Suppressor macrophage (primary cell): ENCODE measurements around the gene INSIG2.
A peak's percentile ranks its signal among the peaks of the same experiment; 100 is the strongest.

Source experiments
- DNase-seq, 4 experiments: peaks; one replicate each; pipeline ENCODE4 v3.0.0-alpha.2; 2020 to 2022
- total RNA-seq, 17 experiments: gene quantifications; one replicate each; lab custom pipeline; 2026; ENCODE audit warnings: mixed read lengths in 6 of 17, inconsistent platforms in 3 of 17; lab: John Stamatoyannopoulos, UW

INSIG2 gene
- total RNA-seq = 7.4 to 47.8 (median 17.7) reads per million in 17 experiments

DNA sequence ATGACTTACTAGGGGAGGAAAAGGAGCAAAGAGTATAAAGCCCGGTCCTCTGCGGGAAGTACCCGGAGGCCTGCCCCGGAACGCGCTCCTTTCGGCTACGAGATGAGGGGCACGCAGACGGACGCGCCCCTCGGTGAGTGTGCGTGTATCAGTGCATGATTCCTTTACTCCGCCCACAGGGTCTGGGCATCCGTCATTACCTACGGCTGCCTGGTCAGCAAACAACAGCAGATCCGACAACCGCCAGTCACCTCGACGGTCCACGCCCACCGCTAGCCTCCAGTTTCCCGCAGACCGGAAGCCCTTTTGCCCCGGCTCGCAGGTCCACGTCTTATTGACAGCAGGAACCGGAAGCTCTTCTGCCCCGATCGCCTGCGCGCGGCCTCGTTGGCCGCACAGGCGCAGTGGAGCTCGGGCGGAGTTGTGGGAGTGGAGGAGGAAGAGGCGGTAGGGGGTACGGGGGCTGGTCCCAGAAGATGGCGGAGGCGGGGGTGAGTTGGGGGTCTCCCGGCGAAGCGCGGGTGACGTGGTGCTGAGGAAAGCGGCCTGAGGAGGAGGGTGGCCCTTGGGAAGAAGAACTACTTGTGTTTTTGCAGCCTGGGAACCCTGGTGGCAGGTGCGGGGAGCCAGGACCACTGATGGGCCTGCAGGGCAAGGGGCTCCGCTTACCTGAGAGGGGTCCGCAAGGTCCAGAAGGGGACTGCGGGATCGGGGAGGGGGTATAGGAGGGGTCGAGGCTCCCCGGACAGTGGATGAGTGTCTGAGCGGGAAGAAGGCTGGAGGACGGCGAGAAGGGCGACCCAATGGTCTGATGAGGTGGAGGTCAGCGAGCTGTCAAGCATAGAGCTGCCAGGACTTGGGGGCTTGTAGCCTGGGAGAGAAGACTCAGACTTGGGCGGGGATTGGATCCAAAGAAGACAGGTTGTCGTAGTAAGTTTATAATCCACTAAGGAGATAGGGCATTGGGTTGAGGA lies at the start of gene INSIG2:
Gene INSIG2 (plus strand): TSS at position 421 of the 974 bp plus-strand sequence. CDS start 8,086 bp downstream, outside the sequence.
- peak; percentile 95 to 97 (median 97) for DNase-seq

DNA sequence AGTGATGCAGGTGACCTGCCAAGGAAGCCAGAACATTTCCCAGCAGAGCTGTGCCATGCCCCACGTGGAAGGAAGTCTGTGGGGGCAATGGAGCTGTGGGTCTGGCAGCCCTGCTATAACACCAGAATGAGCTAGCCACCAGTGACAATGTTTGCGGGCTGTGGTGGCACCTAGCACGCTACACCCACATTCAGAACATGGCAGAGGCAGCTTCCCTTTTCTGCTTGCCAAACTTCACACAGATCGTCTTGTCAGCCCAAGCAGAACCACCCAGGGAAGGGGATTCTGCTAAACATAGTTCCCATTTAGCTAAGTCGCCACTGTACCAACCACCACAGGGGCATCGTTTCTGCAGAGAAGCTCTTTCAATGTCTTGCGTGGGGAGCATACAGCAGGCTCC lies 47.4 kb upstream of the INSIG2 start:
- peak; percentile 48 to 68 (median 66) for DNase-seq

DNA sequence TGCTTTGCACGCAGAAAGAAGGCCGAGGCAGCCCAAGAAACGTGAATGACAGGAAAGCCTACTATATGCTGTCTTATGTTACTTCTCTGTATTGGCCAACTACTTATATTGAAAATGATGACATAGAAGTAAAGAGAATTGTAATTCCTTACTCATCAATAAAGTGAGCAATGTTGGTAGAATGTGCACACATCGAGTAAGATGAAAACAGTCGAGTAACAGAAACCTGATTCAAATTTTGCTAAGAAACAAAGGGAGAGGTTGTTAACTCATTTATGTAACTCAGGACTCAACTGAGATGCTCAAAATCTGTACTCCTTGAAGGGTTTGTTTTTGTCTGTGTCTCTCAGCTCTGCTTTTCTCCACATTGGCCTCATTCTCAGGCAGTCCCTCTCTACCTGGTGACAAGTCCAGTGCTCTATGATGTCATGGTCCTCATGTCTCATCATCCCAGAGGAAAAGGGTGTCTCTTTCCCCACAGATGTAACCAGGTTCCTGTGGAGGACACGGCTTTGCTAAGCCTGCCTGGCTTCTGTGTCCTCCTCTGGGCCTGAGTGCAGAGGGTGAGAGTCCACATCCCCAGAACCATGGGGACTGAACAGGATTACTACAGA lies 44.1 kb upstream of the INSIG2 start:
- DNase-seq = no peak

DNA sequence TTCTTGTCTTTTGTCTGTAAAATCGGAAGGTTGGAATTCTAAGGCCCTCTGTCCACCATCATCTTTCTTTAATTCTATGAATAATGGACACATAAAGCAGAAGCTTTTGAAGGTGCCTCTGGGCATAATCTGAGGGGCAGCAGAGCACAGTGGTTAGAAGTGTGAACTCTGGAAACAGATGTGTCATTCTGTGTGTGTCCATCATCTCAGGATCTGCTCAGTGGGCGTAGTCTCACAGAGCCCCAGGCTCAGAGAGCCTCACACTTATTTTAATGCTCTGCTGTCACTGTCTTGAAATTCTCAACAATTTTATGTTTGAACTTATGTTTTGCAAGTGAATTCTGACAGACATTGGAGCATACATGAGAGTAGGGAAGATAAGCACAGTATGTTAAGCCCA lies 43.4 kb upstream of the INSIG2 start:
- DNase-seq = no peak

DNA sequence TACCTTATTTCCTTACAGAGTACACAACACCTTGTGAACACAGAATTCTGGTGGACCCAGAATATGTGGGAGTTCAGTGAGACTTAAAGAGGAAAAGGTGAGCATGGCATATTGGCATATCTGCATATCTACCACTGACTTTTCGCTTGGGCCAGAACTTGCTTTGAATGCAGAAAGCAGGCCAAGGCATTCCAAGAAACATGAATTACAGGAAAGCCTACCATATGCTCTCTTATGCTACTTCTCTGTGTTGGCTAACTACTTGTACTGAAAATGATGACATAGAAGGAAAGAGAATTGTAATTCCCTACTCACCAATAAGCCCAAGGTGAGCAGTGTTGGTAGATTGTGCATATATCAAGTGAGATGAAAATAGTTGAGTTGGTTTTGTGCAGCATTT lies 43.0 kb upstream of the INSIG2 start:
- DNase-seq = no peak

DNA sequence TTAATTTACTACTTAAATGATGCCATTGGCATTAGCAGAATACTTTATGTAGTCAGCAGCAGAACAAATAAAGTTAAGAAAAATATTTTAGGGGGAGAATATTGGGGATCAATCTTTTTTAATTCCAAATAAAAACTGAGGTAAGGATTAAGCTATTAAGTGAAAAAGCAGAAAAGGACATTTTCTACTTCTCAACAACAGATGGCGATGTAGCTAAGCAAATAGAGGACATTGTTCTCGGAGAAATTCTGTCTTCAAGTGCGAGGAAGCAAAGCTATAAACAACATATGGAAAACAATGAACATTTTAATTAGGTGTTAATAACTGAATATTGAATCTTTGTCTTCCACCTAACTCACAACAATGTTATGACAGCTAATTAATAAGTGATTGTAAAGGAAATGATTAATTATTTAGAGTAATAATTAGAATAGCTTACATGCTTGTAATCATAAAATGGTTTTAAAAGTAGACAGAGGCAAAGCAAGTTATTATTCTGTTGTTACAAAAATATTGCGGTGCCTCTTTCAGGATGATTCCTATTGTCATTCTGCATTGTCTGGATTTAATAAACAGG lies 41.5 kb upstream of the INSIG2 start:
- peak in 3 of 4 experiments; percentile 43 to 83 (median 75) for DNase-seq

DNA sequence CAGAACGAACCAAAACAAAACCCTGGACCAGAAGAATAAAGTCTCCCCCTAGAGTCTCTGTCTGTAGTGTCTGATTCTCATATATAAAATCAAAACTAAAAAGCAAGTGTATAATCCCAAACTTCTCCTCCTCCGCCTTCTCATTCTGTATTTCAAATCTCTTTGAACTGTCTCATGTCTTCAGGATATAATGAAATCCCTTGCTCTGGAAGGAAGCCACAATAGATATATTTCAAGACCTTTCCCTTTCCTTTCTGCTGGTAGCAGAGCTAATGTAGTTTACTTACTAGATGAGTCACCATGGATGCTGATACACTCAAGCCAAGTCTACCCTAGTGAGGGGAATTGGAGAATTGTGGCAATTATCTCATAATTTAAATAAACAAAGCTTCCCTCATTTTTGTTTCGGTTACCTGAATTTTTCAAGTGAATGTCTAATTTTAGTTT lies 40.9 kb upstream of the INSIG2 start:
- peak in 1 of 4 experiments; percentile 2 for DNase-seq

DNA sequence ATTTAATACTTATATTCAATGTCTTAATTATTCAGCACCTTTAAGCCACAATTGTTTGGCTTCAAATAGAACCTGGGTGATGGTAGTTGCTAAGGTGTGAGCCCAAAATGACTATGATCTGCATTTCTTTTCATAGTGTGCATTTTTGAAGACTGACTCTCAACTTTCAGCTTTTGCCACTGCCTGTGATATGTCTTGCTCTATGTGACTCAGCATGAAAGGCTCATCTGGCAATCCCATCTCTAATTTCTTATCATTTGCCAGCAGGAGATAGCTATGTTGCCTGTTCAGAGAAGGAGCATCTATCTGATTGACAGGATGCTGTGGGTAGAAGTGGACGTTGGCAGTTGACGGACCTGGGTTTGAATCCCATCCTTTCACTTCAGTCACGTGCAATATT lies 39.9 kb upstream of the INSIG2 start:
- DNase-seq = no peak

DNA sequence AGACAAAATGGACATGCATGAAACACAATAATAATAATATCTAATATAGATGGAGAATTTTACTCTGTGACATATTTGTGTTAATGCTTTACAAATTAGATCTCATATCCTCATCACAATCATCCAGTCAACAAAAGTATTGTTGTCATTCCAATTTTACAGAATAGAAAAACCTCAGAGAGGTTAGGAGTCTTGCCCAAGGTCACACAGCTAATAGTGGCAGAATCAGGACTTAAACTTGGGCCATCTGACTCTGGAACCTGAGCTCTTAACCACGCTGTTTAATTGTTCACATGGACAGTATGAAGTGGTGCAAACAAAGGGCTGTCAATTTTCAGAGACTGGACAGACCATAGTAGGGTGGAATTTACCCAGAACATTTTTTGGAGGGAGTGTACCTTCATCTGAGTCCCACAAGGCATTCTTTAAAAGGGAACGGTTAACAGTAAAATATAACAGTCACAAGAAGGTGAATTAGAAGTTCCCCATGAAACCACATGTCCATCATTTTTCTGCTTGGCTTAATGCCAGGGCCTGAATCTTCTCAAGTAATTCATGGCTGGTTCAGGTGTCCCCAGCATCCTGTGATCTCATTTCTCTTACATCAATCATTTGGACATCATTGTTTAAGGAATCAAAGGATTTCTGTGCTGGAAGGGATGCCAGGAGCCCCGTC lies 39.0 kb upstream of the INSIG2 start:
- peak in 1 of 4 experiments; percentile 6 for DNase-seq

DNA sequence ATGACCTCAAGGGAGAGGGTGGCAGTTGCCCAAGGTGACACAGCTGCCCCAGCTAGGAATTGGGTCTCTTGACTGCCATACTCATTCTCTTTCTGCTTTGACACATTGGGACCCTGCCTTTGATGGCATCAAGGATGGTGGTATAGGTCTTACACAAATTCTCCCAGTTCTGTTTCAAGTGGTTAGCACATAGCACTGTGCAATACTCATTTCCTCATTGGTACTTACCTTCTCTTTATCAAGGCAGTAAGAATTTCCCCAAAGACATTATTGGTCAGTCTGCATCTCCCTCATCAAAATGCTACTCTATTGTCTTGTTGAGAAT lies 38.5 kb upstream of the INSIG2 start:
- DNase-seq = peak in 2 of 4 experiments; percentile 27 to 43

DNA sequence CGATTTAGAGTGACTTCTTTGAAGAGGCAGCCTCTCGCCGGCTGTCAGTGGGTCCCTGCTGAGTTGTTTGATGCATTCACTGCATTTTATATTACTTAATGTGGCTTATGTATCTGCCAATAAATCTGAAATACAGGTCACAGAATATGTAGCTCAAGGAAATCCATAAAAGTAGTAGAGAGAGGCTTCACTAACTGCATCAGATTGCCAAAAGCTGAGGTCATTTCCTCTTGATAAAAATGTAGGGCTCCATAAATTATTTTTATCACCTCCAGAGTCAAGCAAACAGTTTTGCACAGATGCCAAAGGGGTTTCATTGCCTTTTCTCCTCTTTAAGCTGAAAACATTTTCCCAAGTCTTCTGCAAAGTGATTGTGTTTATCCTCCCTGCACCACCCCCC lies 37.9 kb upstream of the INSIG2 start:
- no peak for DNase-seq

DNA sequence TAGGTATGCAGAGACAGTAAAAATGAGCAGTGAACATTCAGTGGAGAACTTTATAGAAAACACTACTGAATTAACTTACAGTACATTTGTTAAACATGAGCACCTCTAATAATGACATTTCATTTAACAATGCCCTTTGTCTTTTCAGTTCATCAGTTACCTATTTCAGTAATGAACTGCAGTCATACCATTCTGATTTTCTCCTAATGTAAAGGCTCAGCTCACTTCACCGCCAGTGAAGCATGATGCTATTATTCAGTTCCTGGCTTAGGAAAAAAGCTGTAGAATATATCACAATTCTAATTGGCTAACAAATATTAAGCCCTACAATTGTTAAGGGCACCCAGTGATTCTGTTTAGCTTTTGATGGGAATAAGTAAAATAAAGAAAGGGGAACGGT lies 37.3 kb upstream of the INSIG2 start:
- no peak for DNase-seq

DNA sequence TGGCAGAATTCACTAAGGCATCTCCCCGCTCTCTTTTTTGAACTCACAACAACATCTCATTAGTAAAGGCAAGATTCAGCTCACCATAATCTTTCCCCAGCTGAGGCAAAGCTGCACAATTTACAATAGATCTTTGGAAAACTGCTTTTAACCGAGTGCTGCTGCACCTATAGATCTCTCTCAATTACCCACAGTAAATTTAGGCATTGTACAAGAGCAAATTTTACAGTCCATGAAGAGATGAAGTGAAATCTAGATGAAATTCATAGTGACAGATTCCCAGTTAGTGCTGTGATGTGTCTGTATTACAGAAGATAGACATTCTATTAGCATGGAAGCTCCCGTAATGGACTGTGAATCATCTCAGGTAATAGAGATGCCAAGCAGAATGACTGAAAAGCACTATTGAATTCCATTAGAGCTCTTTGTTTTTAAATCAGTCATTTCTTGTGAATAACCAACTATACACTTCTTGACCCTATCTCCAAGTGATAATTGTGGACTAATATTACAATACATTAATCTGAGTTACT lies 36.4 kb upstream of the INSIG2 start:
- DNase-seq = no peak

DNA sequence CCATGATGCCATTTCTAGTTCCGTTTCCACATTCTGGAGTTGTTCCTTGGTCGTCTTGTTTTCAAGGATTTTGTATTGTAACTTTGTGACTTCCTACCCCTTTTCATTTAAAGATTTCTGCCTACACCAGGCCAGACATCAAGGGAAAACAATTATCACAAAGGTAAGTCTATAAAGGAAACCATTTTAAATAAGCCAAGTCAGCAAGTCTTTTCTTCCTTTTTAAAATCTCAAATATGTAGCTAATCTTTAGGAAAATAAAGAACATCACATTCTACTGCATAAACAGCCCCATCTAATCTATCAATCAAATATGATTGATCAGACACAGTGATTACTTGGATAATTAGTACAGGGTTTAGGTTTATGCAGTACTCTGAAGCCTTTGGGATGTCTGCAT lies 35.8 kb upstream of the INSIG2 start:
- no peak for DNase-seq

DNA sequence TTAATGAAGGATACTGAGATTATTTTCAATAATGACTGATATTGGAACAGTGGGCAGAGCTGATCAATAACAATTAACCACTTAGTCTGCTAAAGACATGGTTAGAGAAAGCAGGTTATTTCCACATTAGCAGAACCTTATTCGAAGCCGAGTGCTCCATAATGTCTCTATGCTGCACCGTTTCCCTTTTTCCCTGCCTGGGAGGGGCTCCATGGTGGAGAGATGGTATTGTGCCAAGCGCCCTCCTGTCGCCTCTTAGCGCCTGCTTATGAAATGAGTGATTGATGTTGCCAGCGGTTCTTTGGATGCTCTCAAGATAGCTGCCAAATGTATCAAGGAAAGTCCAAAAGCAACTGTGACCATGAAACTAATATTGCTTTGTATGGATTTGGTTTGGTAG lies 34.6 kb upstream of the INSIG2 start:
- DNase-seq = no peak

DNA sequence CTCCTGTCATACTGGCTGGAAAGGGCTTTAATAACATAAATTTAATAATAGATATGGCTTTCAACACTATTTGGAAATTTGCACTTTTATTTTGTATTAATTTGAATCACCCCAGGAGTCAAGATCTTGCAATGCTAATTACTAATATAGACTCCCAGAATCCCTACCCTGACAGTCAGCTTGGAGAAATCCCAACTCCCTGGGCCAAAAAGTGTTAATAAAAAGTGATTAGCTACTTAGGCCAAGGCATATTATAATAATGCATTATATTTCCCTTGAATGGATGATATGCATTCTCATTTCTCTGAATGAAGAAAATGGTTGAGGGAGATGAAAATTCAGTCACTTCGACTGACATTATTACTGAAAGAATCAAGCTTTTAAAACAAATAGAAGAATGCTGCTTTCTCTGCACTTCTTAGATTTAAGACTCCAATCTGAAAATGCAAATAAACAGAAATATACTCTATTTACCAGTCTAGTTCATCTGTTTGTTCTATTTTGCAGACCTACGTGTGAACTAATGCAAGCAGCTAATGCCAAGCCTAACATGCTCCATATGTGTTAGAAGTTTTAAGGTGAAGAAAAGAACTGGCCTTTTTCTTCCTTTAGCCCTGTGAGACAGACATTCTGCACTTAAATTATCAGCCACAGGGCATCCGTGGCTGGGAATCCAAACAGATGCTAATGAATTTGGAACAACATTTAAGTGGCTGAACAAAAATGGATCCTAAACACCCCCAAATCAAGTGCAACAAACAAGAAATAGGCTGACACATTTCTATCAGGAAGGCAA lies 33.9 kb upstream of the INSIG2 start:
- DNase-seq = no peak

DNA sequence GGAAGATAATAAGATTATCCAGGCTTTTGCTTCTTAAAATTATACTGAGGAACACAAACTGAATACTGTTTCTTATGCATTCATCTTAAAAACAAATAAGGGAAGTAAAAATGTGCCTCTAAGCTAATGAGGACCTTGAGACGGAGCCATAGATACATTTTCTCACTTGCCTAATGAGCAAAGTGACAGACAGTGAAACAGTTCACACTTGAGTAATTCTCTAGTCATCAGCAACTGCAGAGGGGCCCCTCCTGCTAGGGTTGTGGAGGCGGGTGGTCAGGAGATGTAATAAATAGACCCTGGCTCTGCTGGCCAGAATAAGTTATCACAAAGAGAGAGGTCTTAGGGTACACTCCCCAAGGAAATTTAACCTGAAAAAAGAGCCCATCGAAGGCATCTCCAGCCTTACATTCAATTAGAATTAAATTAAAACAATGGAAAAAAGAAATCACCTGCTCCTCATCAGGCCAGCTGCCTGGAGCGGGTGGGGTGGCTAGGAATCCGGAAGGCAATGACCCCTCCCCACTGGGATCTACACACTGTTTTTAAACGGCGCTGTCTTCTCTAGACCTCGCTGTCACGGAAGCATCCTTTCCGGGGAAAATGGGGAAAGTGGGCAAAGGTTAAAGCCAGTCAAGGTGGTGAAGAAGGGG lies 32.6 kb upstream of the INSIG2 start:
- peak in 3 of 4 experiments; percentile 27 to 66 (median 57) for DNase-seq

DNA sequence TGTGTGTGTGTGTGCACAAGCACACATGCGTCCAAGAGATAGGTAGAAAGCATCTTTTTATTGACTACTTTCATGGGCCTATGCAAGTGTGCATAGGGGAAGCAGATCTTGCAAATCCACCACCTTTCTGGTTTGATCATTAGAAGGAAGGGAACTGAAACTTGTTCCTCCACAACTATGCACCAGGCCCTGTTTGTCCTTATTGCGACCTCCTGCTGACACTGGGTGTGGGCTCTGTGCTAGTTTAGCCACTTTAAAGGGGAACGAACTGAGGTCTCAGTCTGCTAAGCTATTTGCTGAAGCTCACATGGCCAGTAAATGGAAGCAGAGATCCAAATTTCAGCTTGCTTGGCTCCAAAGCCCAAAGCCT lies 32.1 kb upstream of the INSIG2 start:
- DNase-seq = peak; percentile 78 to 93 (median 88)

DNA sequence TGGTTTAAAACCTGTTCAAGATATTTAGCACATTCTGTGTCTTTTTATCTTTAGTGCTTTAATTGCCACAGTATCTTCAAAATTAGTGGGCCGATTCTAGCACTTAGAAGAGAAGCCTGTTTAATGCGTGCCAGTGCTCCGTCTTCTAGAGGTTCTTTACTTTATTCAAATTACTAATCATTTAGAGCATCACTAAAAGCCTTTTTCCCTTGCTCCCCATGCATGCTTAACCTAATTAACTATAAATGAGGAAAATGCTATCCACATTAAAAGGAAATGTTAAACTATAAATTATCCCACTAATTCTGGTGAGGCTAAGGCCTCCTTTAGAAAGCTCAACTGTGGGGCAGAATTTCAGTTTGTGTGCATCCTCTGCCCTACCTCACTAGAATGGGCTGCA lies 31.5 kb upstream of the INSIG2 start:
- DNase-seq = no peak

DNA sequence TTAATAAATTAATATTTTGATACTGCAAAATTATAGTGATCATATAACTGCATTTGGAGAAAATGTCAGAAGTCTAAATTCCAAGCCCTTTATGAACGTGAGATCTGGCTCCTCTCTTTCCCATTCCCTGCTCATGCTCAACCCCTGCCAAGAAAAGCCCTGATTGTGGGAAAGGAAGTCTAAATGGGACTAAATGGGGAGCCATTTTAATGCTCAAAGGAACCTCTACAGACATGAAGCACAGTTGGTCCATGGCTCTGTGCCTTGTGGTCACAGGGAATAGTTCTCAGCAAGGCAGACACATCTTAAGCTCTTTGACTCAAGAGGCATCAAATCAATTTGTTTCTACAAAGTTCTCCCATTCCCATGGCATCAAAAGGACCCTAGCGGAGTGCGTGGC lies 29.3 kb upstream of the INSIG2 start:
- no peak for DNase-seq

DNA sequence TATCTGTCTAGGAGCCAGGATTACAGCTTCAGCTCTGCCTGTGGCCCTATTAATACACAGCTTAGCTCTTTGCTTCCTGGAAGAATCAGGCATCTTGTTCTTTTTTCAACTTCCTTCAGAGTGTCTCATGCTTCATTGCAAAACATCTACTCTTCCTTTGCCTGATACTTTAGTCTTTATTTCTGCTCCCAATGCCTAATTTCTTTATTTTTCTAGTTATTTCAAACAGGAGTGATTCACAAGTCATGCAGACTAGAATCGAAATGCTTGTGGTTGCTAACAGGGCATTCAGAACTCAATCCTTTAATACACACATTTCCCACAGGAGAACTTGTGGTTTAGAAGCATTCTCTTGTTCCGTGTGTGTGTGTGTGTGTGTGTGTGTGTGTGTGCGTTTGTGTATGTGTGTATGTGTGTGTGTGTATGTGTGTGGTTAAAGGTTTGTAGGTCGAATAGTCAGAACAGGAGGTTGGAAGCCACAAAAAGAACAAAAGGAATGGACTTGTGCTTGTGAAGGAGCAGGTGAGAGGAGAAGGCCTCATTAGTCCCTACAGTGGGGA lies 28.3 kb upstream of the INSIG2 start:
- peak; percentile 34 to 69 (median 50) for DNase-seq
